ENCODE data around the gene FAF1.
"Not testable (repeated sequence)": the region's sequence is repeated elsewhere in the genome, so short reads cannot be mapped to it uniquely, and the experiment has no call there.

Gene FAF1

DNA sequence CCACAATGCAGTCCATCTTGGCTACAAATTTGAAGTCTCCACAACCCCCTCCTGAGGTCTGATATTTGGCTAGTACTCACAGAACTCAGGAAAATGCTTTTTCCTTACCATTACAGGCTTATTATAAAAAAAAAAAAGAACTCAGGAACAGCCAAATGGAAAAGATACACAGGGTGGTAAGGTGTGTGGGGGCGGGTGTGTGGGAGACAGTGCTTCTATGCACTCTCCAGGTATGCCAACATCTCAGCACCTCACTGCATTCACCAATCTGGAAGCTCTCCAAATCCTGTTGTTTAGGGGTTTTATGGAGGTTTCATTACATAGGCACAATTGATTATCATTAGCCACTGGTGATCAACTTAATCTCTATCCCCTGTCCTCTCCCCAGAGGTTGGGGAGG is 126.9 kb downstream of the FAF1 start:
- no peak for DNase-seq

DNA sequence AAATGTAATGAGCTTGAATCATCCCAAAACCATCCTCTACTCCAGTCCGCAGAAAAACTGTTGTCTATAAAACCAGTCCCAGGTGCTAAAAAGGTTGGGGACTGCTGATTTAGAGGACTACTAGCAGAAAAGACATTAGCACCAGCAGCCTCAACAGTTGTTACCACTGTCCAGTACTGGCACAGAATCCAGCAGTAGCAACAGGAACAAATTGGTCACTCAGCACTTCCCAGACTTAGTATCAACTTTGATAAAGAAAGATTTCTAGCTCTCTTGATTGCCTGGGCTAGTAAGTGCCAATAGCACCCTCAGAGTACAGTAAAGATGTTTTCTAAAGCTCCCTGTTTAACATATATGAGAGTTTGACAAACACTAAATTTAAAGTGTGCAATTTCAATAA is 127.9 kb downstream of the FAF1 start:
- DNase-seq = no peak

- DNase-seq = no peak
These were observed 128.6 kb downstream of the FAF1 start for GRCh38 chr1:50831300-50832061.

DNA sequence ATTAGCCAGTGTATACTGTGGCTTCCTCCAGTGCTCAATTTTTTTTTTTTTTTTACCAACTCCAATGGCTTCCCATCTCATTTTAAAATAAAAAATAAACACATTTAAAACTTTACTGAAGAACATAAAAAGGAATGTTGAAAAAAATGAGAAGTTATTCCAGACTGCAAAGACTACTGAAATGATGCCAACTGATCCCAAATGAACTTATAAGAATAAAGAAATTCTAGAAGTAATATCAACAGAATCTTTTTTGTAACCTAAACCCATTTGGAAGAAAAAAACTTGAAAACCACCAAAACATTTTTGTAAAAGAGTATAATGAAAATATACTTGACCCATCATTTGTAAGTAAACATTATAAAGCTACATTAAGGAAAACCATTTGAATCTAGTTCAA is 129.4 kb downstream of the FAF1 start:
- no peak for DNase-seq

DNA sequence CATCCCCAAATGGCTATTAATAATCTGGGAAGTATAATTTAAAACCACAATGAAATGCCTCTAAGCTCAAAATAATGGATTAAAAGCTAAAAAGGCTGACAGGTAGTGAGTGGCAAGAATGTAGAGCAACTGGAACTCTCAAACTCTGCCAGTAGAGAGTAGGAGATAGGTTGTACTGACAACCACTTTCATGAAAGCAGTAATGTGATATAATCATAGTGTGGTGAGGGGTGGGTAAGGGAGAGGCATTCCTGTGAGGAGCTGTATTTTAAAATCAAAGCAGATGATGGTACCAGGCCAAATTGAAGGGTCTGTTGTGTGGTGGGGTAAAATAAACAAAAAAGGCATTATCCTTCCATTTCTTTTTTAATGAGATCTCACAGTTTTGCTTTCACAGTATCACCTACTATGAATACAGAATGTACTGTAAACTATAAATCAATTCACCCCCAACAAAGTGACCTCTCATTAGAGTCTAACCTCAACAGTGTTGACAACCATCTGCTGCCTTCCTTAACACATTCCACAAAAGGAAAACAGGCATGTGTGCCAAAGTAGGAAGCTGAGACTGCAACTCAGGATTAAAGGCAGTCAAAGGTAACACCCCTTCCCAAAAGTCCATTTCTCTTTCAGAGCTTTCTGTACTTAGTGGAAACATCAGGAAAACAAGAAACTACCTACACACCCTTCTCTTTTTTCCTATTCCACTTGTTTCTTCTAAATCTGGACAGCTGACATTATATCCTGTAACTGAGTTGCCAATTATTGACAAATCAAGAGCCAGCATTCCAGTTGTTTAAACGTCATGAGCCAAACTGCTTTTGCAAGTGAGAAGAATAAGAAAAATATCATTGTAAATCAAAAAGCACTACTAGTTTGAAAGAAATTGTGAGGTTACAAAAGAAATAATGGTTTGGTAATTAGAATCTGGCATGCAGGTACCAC is 130.8 kb downstream of the FAF1 start:
- no peak for DNase-seq

GRCh38 chr1:50827546-50827945 is 132.5 kb downstream of the FAF1 start:
- no peak for DNase-seq

- DNase-seq = not testable (repeated sequence)
These were observed 133.3 kb downstream of the FAF1 start for GRCh38 chr1:50826792-50827191.

DNA sequence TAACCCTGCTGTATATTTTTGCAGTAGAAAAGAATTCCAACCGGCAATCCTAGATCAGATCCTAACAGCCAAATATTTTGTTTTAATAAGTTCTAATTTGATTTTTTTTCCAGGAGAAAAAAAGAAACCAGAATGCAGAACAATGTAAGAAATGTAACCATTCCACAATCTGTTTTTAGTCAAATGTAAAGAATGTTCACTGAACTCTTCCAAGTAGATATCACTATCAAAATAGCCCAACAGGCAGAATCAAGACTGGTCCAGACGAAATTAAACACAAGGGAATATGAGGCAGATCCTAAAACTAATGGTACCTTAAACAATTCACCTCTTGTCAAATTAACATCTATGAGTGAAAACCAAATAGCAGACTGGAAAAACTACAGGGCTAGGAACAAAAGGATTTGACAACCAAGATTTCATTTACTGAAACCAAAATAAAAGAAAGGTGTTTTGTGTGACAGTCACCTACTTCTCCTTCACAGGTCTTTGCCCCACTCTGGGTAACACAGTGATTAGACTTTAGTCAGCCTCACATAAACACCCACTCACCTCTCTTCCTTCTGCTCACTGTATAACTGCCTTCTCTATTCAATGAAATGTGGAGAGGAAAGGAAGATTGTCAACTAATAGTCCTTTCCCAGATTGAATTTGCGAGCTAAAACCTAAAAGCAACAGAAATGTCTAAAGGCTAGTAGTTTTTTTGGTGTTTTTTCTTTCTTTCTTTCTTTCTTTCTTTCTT is 137.9 kb downstream of the FAF1 start:
- no peak for DNase-seq

DNA sequence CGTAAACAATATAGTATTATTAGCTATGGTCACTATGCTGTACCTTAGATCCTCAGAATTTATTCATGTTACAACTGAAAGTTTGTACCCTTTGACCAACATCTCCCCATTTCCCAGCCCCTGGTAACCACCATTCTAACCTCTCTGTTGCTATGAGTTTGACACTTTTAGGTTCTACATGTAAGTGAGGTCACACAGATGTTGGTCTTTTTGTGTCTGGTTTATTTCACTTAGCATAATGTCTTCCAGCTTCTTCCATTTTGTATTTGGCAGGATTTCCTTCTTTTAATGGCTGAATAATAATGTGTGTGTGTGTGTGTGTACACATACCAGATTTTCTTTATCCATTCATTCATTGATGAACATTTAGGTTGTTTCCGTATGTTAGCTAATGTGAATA is 139.5 kb downstream of the FAF1 start:
- no peak for DNase-seq

DNA sequence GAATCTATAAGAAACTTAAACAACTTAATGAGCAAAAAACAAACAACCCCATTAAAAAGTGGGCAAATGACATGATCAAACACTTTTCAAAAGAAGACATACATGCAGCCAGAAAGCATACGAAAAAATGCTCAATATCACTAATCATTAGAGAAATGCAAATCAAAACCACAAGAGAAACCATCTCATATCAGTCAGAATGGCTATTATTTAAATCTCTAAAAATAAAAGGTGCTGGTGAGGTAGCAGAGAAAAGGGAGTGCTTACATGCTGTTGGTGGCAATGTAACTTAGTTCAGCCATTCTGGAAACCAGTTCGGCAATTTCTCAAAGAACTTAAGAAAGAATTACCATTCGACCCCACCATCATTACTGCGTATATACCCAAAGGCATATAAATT is 147.7 kb downstream of the FAF1 start:
- no peak for DNase-seq

- no peak for DNase-seq
These were observed 151.8 kb downstream of the FAF1 start for GRCh38 chr1:50808296-50808695.

DNA sequence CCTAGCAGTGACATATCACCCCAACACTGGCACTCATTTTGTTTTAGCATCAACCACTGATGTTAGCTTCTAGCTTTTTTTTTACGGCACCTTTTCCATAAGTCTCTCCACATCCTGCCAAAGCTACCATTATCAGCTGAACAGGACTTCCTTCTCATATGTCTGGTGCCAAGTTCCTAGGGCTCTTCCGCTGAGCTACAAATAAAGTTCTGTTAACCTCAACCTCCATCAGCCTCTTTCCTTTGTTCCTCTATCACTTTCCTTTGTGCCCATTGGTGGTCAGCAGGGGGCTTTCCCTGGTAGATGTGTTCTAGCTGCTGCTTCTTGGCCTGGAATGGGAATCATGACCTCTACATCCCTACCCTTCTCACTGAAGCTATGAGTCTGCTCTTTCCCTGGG is 163.8 kb downstream of the FAF1 start:
- DNase-seq = no peak

DNA sequence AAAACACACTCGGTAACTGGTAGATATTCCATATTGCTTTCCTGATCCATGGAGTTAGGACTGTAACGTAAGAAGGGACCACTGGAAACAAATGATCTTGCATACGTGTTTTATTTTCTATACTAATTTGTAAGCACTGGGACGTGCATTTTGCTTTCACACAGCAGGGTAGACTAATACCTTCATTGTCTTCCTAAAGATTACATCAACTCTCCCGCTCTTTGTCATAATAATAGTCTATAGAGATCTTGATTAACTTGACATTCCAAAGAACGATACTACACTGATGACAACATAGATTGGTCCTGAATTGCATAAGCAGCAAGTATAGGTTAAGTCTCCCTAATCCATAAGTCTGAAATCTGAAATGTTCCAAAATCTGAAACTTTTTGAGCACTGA is 166.5 kb downstream of the FAF1 start:
- DNase-seq = no peak

DNA sequence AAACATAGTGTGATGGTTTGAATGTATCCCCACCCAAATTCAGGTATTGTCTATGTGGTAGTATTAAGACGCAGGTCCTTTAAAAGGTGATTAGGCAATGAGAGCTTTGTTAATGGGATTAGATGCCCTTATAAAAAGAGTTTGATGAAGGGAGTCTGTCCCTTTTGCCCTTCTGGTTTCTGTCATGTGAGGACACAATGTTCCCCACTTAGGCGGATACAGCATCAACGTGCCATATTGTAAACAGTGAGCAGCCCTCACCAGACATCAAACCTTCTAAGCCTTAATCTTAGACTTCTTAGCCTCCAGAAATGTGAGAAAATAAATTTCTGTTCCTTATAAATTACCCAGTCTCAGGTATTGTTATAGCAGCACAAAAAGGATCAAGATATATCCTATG is 172.8 kb downstream of the FAF1 start:
- no peak for DNase-seq

GRCh38 chr1:50783286-50783685 is 176.8 kb downstream of the FAF1 start:
- no peak for DNase-seq

GRCh38 chr1:50780797-50781196 is 179.3 kb downstream of the FAF1 start:
- no peak for DNase-seq

GRCh38 chr1:50779801-50780200 is 180.3 kb downstream of the FAF1 start:
- no peak for DNase-seq

- DNase-seq = no peak
These were observed 184.3 kb downstream of the FAF1 start for GRCh38 chr1:50775740-50776139.

DNA sequence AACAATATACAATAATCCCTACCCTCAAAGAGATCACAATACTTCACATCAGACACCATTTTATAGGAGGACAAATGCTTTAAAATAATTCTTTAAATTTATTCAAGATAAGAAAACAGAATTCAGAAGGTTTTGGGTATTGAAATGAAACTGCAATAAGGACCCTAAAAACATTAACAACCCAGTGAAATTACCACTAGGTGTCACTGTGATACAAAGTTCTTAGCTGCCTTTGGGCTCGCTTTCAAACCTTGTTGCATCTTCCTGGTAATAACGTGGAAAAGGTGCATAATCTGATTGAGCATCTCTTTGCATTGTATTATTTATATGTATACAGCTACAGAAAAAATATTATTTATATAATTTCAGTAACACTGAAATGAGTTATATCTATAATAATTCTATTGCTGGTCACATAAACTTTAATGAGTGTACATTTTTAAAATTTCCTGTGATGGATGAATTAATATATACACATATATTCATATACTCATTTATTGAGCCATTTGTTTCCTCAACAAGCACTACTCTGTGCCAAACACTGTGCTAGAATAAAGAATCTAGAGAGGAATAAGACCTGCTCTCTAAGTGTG is 185.2 kb downstream of the FAF1 start:
- DNase-seq = peak; percentile 48

- DNase-seq = no peak
These were observed 193.4 kb downstream of the FAF1 start for GRCh38 chr1:50766688-50767087.

- DNase-seq = not testable (repeated sequence)
These were observed 203.5 kb downstream of the FAF1 start for GRCh38 chr1:50756543-50756942.

- not testable (repeated sequence) for DNase-seq
These were observed 205.3 kb downstream of the FAF1 start for GRCh38 chr1:50754764-50755163.

- DNase-seq = no peak
These were observed 209.9 kb downstream of the FAF1 start for GRCh38 chr1:50750021-50750619.
